Activated naive CD4-positive, alpha-beta T cell treated with Interleukin-2 at 50 U/mL for 16 hours (primary cell): ENCODE measurements around the gene DLGAP1.
"Not testable (repeated sequence)": the region's sequence is repeated elsewhere in the genome, so short reads cannot be mapped to it uniquely, and the experiment has no call there.

Source experiments
- DNase-seq: peaks from one replicate; pipeline ENCODE4 v3.0.0-alpha.2; 2020

The DLGAP1 gene

GRCh38 chr18:3478262-3478978 lies 976.7 kb downstream of the DLGAP1 start:
- DNase-seq = no peak

- no peak for DNase-seq
Observed at GRCh38 chr18:3472681-3473544, 982.2 kb downstream of the DLGAP1 start.

GRCh38 chr18:3472121-3472520 lies 983.0 kb downstream of the DLGAP1 start:
- not testable (repeated sequence) for DNase-seq

- DNase-seq = no peak
Observed at GRCh38 chr18:3471141-3471648, 983.9 kb downstream of the DLGAP1 start.

- no peak for DNase-seq
Observed at GRCh38 chr18:3468833-3469232, 986.3 kb downstream of the DLGAP1 start.

- no peak for DNase-seq
Observed at GRCh38 chr18:3468066-3468705, 986.9 kb downstream of the DLGAP1 start.

GRCh38 chr18:3466872-3467271 lies 988.2 kb downstream of the DLGAP1 start:
- no peak for DNase-seq

GRCh38 chr18:3466045-3466444 lies 989.1 kb downstream of the DLGAP1 start:
- DNase-seq = no peak

- no peak for DNase-seq
Observed at GRCh38 chr18:3463051-3463450, 992.1 kb downstream of the DLGAP1 start.

- no peak for DNase-seq
Observed at GRCh38 chr18:3461704-3462103, 993.4 kb downstream of the DLGAP1 start.

GRCh38 chr18:3460823-3461398 lies 994.2 kb downstream of the DLGAP1 start:
- no peak for DNase-seq

- DNase-seq = peak; percentile 29
Observed at GRCh38 chr18:3458952-3459853, 995.9 kb downstream of the DLGAP1 start.

GRCh38 chr18:3458378-3458777 lies 996.7 kb downstream of the DLGAP1 start:
- no peak for DNase-seq

- DNase-seq = no peak
Observed at GRCh38 chr18:3457261-3457724, 997.8 kb downstream of the DLGAP1 start.

GRCh38 chr18:3456686-3457069 lies 998.4 kb downstream of the DLGAP1 start:
- DNase-seq = no peak

- DNase-seq = no peak
Observed at GRCh38 chr18:3455907-3456685, 999.0 kb downstream of the DLGAP1 start.

- no peak for DNase-seq
Observed at GRCh38 chr18:3455090-3455635, 999.9 kb downstream of the DLGAP1 start.

GRCh38 chr18:3454365-3455089 lies 1000.6 kb downstream of the DLGAP1 start:
- DNase-seq = no peak

- peak; percentile 46 for DNase-seq
Observed at GRCh38 chr18:3453540-3454364, 1001.4 kb downstream of the DLGAP1 start.
